HepG2 (cell line): Measurements from ENCODE around the gene PFDN5. TPM values are rescaled to one million over a fixed set of nuclear protein-coding genes. Genes with fewer than 3 reads are reported as not detected.

Source experiments
- GABPA ChIP-seq, 2 experiments: IDR thresholded peaks; 2 replicates each; pipeline ENCODE4 v1.6.1; 2011 to 2016; ENCODE audit warnings: low read depth in 2 of 2, low read length in 1 of 2, missing biosample characterization in 1 of 2, missing genetic modification characterization in 1 of 2
- HOXA3 ChIP-seq: sonication (generic); formaldehyde crosslinking; IDR thresholded peaks from 2 replicates; pipeline ENCODE4 v1.5.0; 2020; ENCODE audit warnings: missing genetic modification reagents
- MAF1 ChIP-seq: sonication (generic); formaldehyde crosslinking; IDR thresholded peaks from 2 replicates; pipeline ENCODE4 v1.5.0; 2020; ENCODE audit warnings: missing genetic modification reagents, borderline replicate concordance
- NFYB ChIP-seq: sonication (generic); formaldehyde crosslinking; IDR thresholded peaks from 2 replicates; pipeline ENCODE4 v1.4.0; 2020; ENCODE audit warnings: missing genetic modification reagents
- NR1H2 ChIP-seq: sonication (generic); formaldehyde crosslinking; IDR thresholded peaks from 2 replicates; pipeline ENCODE4 v1.8.1; 2022; ENCODE audit warnings: low read depth, missing genetic modification reagents, borderline replicate concordance
- PLSCR1 ChIP-seq: sonication (generic); formaldehyde crosslinking; IDR thresholded peaks from 2 replicates; pipeline ENCODE4 v1.5.0; 2020; ENCODE audit warnings: missing genetic modification reagents, mild to moderate bottlenecking, borderline replicate concordance
- SKIL ChIP-seq: sonication (generic); formaldehyde crosslinking; IDR thresholded peaks from 2 replicates; pipeline ENCODE4 v1.8.0; 2022; ENCODE audit warnings: missing genetic modification reagents, mild to moderate bottlenecking, moderate library complexity, borderline replicate concordance
- SPEN ChIP-seq: sonication (generic); formaldehyde crosslinking; IDR thresholded peaks from 2 replicates; pipeline ENCODE4 v1.5.1; 2020; ENCODE audit warnings: low read depth, mild to moderate bottlenecking, missing genetic modification reagents
- ZNF292 ChIP-seq: sonication (generic); formaldehyde crosslinking; IDR thresholded peaks from 2 replicates; pipeline ENCODE4 v1.8.1; 2022; ENCODE audit warnings: mild to moderate bottlenecking, low read depth, missing genetic modification reagents, borderline replicate concordance
- ZNF296 ChIP-seq: sonication (generic); formaldehyde crosslinking; conservative IDR thresholded peaks from 2 replicates; pipeline ENCODE4 v1.5.0; 2020; ENCODE audit warnings: mild to moderate bottlenecking, missing genetic modification reagents
- ZNF335 ChIP-seq: sonication (generic); formaldehyde crosslinking; IDR thresholded peaks from 2 replicates; pipeline ENCODE4 v1.4.0; 2020; ENCODE audit warnings: missing genetic modification reagents
- ZNF468 ChIP-seq: sonication (generic); formaldehyde crosslinking; IDR thresholded peaks from 2 replicates; pipeline ENCODE4 v1.8.0; 2022; ENCODE audit warnings: mild to moderate bottlenecking, moderate library complexity, missing genetic modification reagents
- polyA plus RNA-seq, 8 experiments: library from polyadenylated mRNA; depleted of rRNA in 3 of 8; stranded (reverse) in 7 of 8; unstranded in 1 of 8; fragments of >200 nt; fragmentation: Illumina TruSeq in 4 of 8; extraction: Trizol in 4 of 8; gene quantifications; 2 replicates each; pipeline versions ENCODE4 v1.2.1 to v1.2.3, GENCODE V29; 2011 to 2016; ENCODE audit warnings: low read depth in 4 of 8, missing spikeins in 1 of 8, mixed read lengths in 1 of 8; ENCODE audit not compliant: insufficient read depth in 1 of 8
- total RNA-seq, 5 experiments: library from RNA; depleted of rRNA; stranded (reverse); fragments of >200 nt; fragmentation: Illumina TruSeq; extraction: Trizol; gene quantifications; 2 replicates each; pipeline ENCODE4 v1.2.3, GENCODE V29; 2016; ENCODE audit warnings: low read depth in 1 of 5
- TF ChIP-seq, protein P1 (sequence below): sonication (generic); formaldehyde crosslinking; IDR thresholded peaks from one replicate; pipeline ENCODE4 v1.5.1; 2020; ENCODE audit warnings: mild to moderate bottlenecking, missing genetic modification reagents; ENCODE audit errors: not compliant biosample characterization
- TF ChIP-seq, protein P2 (sequence below): sonication (generic); formaldehyde crosslinking; IDR thresholded peaks from 2 replicates; pipeline ENCODE4 v1.9.0; 2022; ENCODE audit warnings: low read depth, missing genetic modification reagents

The PFDN5 gene
- total and polyA plus RNA-seq, 2 of the 13 experiments (the other 11 are each of a cell fraction or from before 2014, with no cell fraction given), result 449 to 462 TPM

DNA sequence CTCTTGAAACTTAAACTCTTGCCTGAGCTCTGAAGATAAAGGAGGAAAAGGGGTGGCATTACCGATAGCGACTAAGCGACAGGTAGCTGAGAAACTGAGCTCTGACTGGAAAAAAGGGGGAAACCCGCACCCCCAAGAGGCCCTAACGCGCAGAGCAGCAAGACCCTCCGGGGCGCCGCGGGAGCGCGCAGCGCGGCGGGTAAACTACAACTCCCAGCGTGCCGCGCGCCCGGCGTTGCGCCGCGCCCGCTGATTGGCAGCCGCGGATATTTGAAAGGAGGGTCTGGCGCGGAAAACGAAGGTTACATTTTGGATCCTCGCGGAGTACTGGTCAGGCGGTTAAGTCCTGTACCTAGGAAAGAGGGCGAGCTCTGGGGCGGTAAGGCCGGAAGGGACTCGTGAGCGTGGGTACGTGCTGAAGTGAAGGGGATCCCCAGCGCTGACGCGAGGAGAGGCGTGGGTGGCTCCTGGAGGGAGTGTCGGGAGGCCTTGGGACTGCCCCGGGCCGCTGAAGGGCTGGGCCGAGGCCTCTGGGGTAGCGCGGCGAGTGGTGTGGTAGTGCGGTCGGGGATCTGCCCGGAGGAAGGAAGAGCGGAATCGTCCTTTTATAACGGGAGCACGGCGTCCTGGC is 27.2 kb upstream of the PFDN5 start, which contains the start of gene ESPL1 (continued):
- TF ChIP-seq GABPA (IDR thresholded peaks at IDR 0.05; ENCODE audit: low read depth, low read length) (no peak), GABPA (CRISPR knock-in tag; IDR thresholded peaks at IDR 0.05; ENCODE audit: low read depth) (no peak), ZNF296 (CRISPR knock-in tag) (no peak), ZNF335 (CRISPR knock-in tag) (peak; percentile 53; the same call in 1 of the 2 replicates), MAF1 (CRISPR knock-in tag) (no peak), NFYB (peak; percentile 98), HOXA3 (CRISPR knock-in tag) (no peak; the same call in none of the 2 replicates), SKIL (CRISPR knock-in tag) (no peak), ZNF468 (CRISPR knock-in tag) (no peak), NR1H2 (CRISPR knock-in tag) (no peak), ZNF292 (0 out of 2 replicates have a peak, but pooled peaks have one; percentile 13), SPEN (CRISPR knock-in tag) (peak; percentile 73; the same call in 1 of the 2 replicates), PLSCR1 (CRISPR knock-in tag) (no peak)
- TF ChIP-seq, protein P1, sequence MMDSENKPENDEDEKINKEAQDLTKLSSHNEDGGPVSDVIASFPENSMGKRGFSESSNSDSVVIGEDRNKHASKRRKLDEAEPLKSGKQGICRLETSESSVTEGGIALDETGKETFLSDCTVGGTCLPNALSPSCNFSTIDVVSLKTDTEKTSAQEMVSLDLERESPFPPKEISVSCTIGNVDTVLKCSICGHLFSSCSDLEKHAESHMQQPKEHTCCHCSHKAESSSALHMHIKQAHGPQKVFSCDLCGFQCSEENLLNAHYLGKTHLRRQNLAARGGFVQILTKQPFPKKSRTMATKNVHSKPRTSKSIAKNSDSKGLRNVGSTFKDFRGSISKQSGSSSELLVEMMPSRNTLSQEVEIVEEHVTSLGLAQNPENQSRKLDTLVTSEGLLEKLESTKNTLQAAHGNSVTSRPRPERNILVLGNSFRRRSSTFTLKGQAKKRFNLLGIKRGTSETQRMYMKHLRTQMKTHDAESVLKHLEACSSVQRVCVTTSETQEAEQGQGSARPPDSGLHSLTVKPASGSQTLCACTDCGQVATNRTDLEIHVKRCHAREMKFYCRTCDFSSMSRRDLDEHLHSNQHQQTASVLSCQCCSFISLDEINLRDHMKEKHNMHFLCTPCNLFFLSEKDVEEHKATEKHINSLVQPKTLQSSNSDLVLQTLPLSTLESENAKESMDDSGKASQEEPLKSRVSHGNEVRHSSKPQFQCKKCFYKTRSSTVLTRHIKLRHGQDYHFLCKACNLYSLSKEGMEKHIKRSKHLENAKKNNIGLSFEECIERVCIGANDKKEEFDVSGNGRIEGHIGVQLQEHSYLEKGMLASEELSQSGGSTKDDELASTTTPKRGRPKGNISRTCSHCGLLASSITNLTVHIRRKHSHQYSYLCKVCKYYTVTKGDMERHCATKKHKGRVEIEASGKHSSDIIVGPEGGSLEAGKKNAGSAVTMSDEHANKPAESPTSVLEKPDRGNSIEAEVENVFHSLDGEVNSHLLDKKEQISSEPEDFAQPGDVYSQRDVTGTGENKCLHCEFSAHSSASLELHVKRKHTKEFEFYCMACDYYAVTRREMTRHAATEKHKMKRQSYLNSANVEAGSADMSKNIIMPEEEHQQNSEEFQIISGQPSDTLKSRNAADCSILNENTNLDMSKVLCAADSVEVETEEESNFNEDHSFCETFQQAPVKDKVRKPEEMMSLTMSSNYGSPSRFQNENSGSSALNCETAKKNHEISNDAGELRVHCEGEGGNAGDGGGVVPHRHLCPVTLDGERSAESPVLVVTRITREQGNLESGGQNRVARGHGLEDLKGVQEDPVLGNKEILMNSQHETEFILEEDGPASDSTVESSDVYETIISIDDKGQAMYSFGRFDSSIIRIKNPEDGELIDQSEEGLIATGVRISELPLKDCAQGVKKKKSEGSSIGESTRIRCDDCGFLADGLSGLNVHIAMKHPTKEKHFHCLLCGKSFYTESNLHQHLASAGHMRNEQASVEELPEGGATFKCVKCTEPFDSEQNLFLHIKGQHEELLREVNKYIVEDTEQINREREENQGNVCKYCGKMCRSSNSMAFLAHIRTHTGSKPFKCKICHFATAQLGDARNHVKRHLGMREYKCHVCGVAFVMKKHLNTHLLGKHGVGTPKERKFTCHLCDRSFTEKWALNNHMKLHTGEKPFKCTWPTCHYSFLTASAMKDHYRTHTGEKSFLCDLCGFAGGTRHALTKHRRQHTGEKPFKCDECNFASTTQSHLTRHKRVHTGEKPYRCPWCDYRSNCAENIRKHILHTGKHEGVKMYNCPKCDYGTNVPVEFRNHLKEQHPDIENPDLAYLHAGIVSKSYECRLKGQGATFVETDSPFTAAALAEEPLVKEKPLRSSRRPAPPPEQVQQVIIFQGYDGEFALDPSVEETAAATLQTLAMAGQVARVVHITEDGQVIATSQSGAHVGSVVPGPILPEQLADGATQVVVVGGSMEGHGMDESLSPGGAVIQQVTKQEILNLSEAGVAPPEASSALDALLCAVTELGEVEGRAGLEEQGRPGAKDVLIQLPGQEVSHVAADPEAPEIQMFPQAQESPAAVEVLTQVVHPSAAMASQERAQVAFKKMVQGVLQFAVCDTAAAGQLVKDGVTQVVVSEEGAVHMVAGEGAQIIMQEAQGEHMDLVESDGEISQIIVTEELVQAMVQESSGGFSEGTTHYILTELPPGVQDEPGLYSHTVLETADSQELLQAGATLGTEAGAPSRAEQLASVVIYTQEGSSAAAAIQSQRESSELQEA (CRISPR knock-in tag), result no peak
- TF ChIP-seq, protein P2, sequence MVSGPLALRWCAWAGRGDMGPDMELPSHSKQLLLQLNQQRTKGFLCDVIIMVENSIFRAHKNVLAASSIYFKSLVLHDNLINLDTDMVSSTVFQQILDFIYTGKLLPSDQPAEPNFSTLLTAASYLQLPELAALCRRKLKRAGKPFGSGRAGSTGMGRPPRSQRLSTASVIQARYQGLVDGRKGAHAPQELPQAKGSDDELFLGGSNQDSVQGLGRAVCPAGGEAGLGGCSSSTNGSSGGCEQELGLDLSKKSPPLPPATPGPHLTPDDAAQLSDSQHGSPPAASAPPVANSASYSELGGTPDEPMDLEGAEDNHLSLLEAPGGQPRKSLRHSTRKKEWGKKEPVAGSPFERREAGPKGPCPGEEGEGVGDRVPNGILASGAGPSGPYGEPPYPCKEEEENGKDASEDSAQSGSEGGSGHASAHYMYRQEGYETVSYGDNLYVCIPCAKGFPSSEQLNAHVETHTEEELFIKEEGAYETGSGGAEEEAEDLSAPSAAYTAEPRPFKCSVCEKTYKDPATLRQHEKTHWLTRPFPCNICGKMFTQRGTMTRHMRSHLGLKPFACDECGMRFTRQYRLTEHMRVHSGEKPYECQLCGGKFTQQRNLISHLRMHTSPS (CRISPR knock-in tag), result no peak
